Measurements from ENCODE around the gene NARS2. TPM values are rescaled to one million over a fixed set of nuclear protein-coding genes. Genes with fewer than 3 reads are reported as not detected.
A peak's percentile ranks its signal among the peaks of the same experiment; 100 is the strongest.

The NARS2 gene
- total RNA-seq, 1 donor from 2014 or later, result 38.7 TPM

DNA sequence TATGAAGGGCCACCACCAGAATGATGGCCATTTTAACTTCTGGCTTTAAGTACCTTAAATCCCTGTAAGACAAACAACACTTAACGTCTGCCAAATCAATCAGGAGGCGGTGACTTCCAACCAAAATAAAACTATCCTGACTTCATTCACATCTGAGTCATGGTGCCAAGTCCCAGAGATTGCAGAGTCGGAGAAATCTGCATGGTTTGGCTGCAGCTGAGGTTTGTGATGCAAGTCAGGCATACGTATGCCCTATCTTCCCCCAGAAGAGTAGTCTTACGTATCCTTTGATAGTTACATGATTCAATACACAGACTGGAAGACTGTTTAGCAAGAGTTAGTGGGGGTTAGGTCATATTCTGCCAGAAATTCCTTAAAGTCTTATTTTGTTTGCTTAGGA is 155.3 kb downstream of the NARS2 start:
- Mint-ChIP-seq H3K4me1 (ENCODE audit: low read depth) (peaks cover 54% of the 10 kb centered on the region), H3K27ac (no peak overlapping the region), H3K4me3 (peak overlapping the region; percentile 86), H3K36me3 (ENCODE audit: low read depth) (peaks cover 4% of the 10 kb centered on the region), H3K9me3 (no peaks in the 10 kb centered on the region), H3K27me3 (ENCODE audit: insufficient read depth) (peaks cover 8% of the 10 kb centered on the region)
- intact Hi-C loops (cut with micrococcal nuclease), result loop anchor here (5.0 kb wide), 3 partner anchors 77 to 342 kb away; partner anchors contain the start of gene NDUFC2
- no peak for DNase-seq (ENCODE audit: low spot score)

DNA sequence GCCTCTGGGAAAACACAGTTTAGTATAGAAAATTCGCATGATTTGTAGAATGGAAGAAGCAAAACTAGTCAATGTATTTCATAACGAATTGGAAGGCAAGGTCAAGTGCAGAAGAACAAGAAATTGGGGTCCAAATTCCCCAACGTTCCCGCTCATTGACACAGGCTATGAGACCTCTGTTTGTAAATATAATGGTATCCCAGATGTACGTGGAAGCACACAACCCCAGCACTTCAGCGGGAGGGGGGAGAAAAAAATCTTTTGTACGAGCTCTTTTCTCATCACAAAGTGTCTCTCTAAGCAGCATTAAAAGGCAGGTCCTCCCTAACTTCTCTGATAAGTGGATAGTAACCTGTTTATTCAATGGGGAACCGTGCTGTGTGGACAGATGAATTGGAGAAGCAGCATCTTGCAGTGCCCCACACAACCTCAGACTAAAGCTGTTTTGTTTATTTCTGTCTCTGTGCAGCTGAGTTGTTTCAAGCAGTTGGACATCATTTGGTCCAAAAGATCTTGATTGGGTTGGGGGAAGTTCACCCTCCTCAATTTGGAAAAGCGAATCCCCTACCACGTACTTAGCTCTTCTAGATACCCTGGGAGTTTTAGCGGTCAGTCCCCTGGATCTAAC is 156.0 kb downstream of the NARS2 start:
- peak overlapping the region; percentile 86 for H3K4me3 Mint-ChIP-seq
- H3K4me1 Mint-ChIP-seq (ENCODE audit: low read depth), result peaks cover 51% of the 10 kb centered on the region
- H3K27me3 Mint-ChIP-seq (ENCODE audit: insufficient read depth), result peaks cover 8% of the 10 kb centered on the region
- peaks cover 4% of the 10 kb centered on the region for H3K36me3 Mint-ChIP-seq (ENCODE audit: low read depth)
- intact Hi-C loops (cut with micrococcal nuclease), result loop anchor here (5.0 kb wide), 3 partner anchors 76 to 341 kb away; partner anchors contain the start of gene NDUFC2
- peak overlapping the region; percentile 72 for H3K27ac Mint-ChIP-seq
- H3K9me3 Mint-ChIP-seq, result no peaks in the 10 kb centered on the region
- DNase-seq (ENCODE audit: low spot score), result no peak

DNA sequence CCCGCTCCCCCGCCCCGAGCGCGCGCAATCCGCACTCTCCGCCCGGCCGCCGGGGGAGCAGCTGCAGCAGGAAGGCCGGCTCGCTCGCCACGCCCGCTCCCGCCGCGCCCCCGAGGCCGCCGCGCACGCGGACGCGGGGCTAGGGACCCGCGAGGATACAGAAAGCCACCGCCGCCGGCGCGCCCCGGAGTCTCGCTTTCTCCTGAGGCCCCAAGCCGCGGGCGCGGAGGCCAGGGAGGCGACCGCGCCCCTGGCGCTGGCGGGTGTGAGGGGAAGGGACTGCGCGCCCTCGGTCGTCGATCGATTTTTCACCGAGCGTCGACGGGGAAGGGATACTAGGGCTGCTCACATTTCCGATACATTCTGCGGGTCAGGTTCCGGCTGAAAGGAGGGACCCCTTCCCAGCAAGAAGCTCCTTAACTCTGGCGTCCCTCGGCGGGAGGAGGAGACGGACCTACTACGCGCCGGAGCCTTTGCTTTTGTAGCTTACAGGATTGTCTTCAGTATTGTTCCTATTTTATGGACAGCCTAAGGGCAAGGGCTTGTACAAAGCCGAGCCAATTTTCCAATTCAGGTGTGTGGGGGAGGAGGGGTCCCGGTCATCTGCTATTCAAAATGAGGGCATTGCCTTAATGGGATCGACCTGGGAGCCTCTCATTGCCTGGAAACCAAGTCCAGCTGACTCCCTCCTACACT is 156.6 kb downstream of the NARS2 start:
- intact Hi-C loops (cut with micrococcal nuclease), result loop anchor here (1.0 to 5.0 kb wide), 14 partner anchors 15 to 423 kb away; partner anchors contain the start of genes ALG8, INTS4, KCTD21 and NARS2
- DNase-seq (ENCODE audit: low spot score), result peak; percentile 81
- Mint-ChIP-seq H3K27me3 (ENCODE audit: insufficient read depth) (peaks cover 8% of the 10 kb centered on the region), H3K9me3 (no peaks in the 10 kb centered on the region), H3K27ac (peak overlapping the region; percentile 72), H3K4me3 (peak overlapping the region; percentile 86), H3K36me3 (ENCODE audit: low read depth) (peaks cover 8% of the 10 kb centered on the region), H3K4me1 (ENCODE audit: low read depth) (peaks cover 58% of the 10 kb centered on the region)

DNA sequence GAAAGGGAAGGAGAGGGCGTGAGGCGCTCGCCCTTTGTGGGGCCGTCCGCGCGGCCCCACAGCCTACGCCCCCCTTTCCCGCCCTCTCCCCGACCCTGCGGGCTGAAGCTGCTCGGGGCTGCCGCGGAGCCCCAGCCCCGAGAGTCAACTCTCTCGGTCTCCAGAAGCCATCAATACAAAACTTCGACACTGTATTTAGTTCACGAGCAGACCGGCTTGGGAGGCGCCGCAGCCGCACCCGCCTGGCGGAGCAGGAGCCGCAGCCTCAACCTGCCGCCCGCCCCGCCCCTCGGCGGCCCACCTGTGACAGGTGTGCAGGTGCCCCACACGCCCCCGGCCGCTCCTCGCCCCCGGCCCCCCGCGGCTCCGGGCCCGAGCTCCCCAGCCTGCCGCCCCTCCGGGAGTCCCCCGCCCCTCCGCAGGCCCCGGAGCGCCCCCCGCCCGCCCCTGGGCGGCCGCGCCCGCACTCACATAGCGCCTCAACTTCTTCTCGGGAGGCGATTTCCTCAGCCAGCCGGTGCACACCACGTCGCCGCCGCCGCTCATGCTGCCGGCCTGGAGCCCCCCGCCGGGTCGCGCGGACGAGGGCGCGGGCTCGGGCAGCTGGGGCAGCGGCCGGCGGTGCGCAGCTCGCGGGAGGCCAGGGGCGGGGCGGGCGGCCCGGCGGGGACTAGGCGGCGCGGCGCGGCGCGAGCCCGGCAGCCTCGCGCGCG is 157.3 kb downstream of the NARS2 start, which contains the start of gene GAB2:
Gene GAB2 (minus strand): TSS at position 646 of the 713 bp plus-strand sequence. CDS start 100 bp downstream, at position 546.
- no peaks in the 10 kb centered on the region for H3K9me3 Mint-ChIP-seq
- peaks cover 8% of the 10 kb centered on the region for H3K27me3 Mint-ChIP-seq (ENCODE audit: insufficient read depth)
- peaks cover 64% of the 10 kb centered on the region for H3K4me1 Mint-ChIP-seq (ENCODE audit: low read depth)
- peak within 1 kb of the TSS; percentile 97 for H3K4me3 Mint-ChIP-seq
- H3K27ac Mint-ChIP-seq, result peak within 1 kb of the TSS; percentile 92
- intact Hi-C loops (cut with micrococcal nuclease), result loop anchor here (1.0 to 5.0 kb wide), 14 partner anchors 15 to 423 kb away; partner anchors contain the start of genes ALG8, INTS4, KCTD21 and NARS2
- peaks cover 8% of the 10 kb centered on the region for H3K36me3 Mint-ChIP-seq (ENCODE audit: low read depth)
- DNase-seq (ENCODE audit: low spot score), result no peak

DNA sequence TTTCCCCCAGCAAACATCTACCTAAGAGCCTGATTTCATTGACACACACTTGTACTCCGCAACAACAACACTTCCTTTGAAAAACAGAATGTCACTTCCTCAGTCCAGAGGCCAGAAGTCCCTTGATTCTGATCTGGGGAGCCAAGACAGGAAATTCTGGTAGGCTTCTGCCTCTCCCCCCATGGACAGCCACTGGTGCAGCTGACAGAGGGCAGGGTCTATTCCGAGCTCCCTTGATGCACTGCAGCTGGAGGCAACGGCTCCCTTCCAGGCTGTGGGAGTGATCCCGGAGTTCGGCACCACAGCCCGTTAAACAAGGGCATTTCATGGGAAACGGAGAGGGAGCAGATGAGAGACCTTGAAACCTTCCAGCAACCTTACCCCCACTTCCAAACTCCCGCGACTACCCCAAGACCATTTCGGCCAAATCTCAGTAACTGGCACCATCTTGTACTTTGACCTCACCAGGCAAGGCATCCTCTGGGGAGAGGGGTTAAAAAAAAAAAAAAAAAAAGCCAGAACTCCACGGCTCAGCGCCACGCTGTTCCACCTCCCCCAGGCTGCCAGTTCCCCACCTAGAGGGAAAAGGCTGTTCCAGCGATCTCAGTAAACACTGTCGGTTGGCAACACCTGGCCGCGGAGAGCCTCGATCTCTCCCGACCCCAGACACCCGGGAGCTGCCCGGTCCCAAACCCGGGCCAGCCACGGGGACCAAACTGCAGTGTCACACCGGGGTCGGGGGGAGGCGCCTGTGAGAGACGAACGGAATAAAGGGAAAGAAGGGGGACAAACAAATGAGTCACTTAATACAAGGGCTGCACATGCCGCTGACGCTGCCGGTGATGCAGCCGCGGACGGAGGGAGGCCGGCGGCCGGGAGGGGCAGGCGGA is 158.1 kb downstream of the NARS2 start:
- H3K36me3 Mint-ChIP-seq (ENCODE audit: low read depth), result peaks cover 8% of the 10 kb centered on the region
- peak overlapping the region; percentile 97 for H3K4me3 Mint-ChIP-seq
- no peaks in the 10 kb centered on the region for H3K9me3 Mint-ChIP-seq
- H3K27me3 Mint-ChIP-seq (ENCODE audit: insufficient read depth), result peaks cover 8% of the 10 kb centered on the region
- intact Hi-C loops (cut with micrococcal nuclease), result loop anchor here (1.0 to 5.0 kb wide), 14 partner anchors 16 to 422 kb away; partner anchors contain the start of genes ALG8, INTS4, KCTD21 and NARS2
- DNase-seq (ENCODE audit: low spot score), result peak; percentile 78
- peak overlapping the region; percentile 92 for H3K27ac Mint-ChIP-seq
- H3K4me1 Mint-ChIP-seq (ENCODE audit: low read depth), result peaks cover 64% of the 10 kb centered on the region

DNA sequence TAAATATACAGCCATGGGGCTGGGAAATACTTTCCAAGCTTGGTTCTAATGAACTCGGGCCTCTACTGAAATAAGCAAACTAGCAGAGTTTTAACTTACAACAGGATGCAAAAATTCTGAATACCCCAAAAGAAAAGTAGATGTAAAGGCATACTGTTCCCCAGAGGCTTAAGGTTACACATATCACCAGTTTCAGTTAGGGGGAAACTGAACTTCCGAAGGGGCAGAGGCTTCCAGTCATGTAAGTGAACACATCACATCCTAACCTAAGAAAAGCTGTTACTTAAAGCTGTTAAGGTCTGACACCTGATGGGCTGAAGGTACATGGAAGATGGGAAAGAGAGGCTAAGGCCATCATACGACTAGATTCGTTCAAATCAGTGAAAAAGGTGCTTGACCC is 159.3 kb downstream of the NARS2 start:
- Mint-ChIP-seq H3K27ac (peak overlapping the region; percentile 3), H3K4me3 (peak overlapping the region; percentile 57), H3K36me3 (ENCODE audit: low read depth) (peaks cover 9% of the 10 kb centered on the region), H3K9me3 (peaks cover 4% of the 10 kb centered on the region), H3K27me3 (ENCODE audit: insufficient read depth) (peaks cover 8% of the 10 kb centered on the region), H3K4me1 (ENCODE audit: low read depth) (peaks cover 54% of the 10 kb centered on the region)
- no peak for DNase-seq (ENCODE audit: low spot score)
- intact Hi-C loops (cut with micrococcal nuclease), result loop anchor here (2.0 to 5.0 kb wide), 4 partner anchors 17 to 338 kb away; partner anchors contain the start of gene NDUFC2

DNA sequence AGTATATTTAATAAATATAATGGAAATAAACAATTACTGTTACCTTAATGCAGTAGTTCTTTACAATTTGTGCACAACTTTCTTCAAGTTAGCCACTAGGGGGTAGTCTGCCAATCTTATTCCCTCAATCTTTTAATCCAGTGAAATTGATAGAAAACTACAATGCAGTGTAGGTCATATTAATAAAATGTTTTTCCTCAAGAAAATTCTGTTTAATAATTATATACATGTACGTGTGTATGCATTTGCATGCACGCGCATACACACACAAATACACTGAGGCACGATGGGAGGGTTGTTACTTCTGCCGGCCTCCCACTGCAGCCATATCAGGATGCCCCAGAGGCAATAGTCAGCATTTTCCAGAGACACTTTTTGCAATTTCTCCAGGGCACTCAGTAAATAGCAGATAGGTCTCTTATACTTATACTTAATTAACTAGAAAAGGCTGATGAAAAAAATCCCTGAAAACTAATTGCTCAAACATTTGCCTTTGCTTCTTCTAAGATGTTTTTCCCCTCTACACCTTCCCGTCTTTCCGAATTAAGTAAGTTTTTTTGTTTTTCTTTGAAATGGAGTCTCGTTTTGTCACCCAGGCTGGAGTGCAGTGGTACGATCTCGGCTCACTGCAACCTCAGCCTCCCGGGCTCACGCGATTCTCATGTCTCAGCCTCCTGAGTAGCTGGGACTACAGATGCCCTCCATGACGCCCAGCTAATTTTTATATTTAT is 160.2 kb downstream of the NARS2 start:
- DNase-seq (ENCODE audit: low spot score), result no peak
- H3K4me3 Mint-ChIP-seq, result no peak overlapping the region
- no peak overlapping the region for H3K27ac Mint-ChIP-seq
- peaks cover 12% of the 10 kb centered on the region for H3K36me3 Mint-ChIP-seq (ENCODE audit: low read depth)
- intact Hi-C loops (cut with micrococcal nuclease), result loop anchor here (2.0 to 5.0 kb wide), 4 partner anchors 16 to 337 kb away; partner anchors contain the start of gene NDUFC2
- H3K9me3 Mint-ChIP-seq, result peaks cover 9% of the 10 kb centered on the region
- H3K27me3 Mint-ChIP-seq (ENCODE audit: insufficient read depth), result peaks cover 8% of the 10 kb centered on the region
- H3K4me1 Mint-ChIP-seq (ENCODE audit: low read depth), result peaks cover 47% of the 10 kb centered on the region

DNA sequence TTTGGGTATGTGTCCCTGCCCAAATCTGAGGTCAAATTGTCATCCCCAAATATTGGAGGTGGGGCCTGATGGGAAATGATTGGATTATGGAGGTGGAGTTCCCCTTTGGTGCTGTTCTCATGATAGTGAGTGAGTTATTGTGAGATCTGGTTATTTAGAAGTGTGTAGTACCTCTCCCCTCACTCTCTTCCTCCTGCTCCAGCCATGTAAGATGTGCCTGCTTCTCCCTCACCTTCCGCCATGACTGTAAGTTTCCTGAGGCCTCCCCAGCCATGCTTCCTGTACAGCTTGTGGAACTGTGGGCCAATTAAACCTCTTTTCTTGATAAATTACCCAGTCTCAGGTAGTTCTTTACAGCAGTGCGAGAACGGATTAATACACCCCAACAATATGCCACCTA is 166.0 kb downstream of the NARS2 start:
- Mint-ChIP-seq H3K4me3 (no peak overlapping the region), H3K36me3 (ENCODE audit: low read depth) (peaks cover 40% of the 10 kb centered on the region), H3K27me3 (ENCODE audit: insufficient read depth) (no peaks in the 10 kb centered on the region), H3K4me1 (ENCODE audit: low read depth) (peaks cover 31% of the 10 kb centered on the region), H3K27ac (no peak overlapping the region), H3K9me3 (peaks cover 32% of the 10 kb centered on the region)
- no peak for DNase-seq (ENCODE audit: low spot score)
- intact Hi-C loops (cut with micrococcal nuclease), result no loop called here

DNA sequence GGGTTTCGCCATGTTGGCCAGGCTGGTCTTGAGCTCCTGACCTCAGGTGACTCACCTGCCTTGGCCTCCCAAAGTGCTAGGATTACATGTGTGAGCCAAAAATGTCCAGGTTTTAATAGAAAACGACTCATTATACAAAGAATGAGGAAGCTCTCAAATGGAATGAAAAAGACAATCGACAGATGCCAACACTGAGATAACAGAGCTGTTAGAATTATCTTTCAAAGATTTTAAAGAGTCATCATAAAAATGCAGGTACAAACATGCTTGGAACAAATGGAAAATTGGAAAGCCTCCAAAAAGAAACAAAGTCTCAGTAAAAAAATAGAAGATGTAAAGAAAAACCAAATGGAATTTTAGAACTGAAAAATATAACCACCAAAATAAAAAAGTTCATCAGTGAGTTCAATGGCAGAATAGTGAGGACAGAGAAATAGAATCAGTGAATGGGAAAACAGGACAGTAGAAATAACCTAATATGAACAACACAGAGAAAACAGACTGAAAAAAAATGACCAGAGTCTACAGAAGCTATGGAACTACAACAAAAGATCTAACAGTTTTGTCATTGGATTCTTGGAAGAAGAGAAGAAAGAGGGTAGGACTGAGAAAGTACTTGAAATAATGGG is 168.0 kb downstream of the NARS2 start:
- no peak overlapping the region for H3K27ac Mint-ChIP-seq
- H3K9me3 Mint-ChIP-seq, result peaks cover 32% of the 10 kb centered on the region
- no peaks in the 10 kb centered on the region for H3K27me3 Mint-ChIP-seq (ENCODE audit: insufficient read depth)
- H3K4me3 Mint-ChIP-seq, result no peak overlapping the region
- peaks cover 39% of the 10 kb centered on the region for H3K36me3 Mint-ChIP-seq (ENCODE audit: low read depth)
- peaks cover 23% of the 10 kb centered on the region for H3K4me1 Mint-ChIP-seq (ENCODE audit: low read depth)
- intact Hi-C loops (cut with micrococcal nuclease), result no loop called here
- no peak for DNase-seq (ENCODE audit: low spot score)

DNA sequence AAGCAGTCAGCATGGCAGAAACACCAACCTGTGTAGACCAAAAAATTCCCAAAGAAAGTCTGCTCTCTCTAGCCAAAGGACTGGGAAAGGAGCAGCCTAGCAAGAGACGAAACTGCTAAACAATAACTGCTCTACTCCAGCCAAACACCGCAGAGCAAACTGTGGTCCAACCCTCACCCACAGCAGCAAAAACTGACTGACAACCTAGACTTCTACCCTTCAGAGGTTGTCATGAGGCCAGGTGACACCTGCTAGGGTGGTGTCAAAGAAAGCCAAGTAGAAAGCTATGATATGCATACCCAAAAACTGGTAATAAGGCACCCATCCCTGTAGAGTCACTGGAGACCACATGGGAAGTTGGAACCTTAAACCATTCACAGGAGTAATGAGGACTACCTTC is 168.9 kb downstream of the NARS2 start:
- peaks cover 41% of the 10 kb centered on the region for H3K36me3 Mint-ChIP-seq (ENCODE audit: low read depth)
- no peak for DNase-seq (ENCODE audit: low spot score)
- H3K9me3 Mint-ChIP-seq, result peaks cover 28% of the 10 kb centered on the region
- H3K27me3 Mint-ChIP-seq (ENCODE audit: insufficient read depth), result no peaks in the 10 kb centered on the region
- H3K27ac Mint-ChIP-seq, result no peak overlapping the region
- no peak overlapping the region for H3K4me3 Mint-ChIP-seq
- H3K4me1 Mint-ChIP-seq (ENCODE audit: low read depth), result peaks cover 29% of the 10 kb centered on the region
- intact Hi-C loops (cut with micrococcal nuclease), result no loop called here

DNA sequence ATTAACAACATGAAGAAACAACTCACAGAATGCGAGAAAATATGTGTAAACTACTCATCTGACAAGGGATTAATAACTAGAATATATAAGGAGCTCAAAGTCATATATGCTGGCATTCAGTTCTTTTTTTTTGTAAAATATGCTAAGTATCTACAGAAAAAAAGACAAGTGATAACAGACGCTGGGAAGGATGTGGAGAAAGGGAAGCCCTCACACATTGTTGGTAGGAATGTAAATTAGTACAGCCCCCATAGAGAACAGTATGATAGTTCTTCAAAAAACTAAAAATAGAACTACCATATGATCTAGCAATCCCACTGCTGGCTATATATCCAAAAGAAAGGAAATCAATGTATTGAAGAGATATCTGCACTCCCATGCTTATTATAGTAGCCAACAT is 170.9 kb downstream of the NARS2 start:
- peaks cover 40% of the 10 kb centered on the region for H3K4me1 Mint-ChIP-seq (ENCODE audit: low read depth)
- intact Hi-C loops (cut with micrococcal nuclease), result no loop called here
- H3K27ac Mint-ChIP-seq, result no peak overlapping the region
- H3K27me3 Mint-ChIP-seq (ENCODE audit: insufficient read depth), result no peaks in the 10 kb centered on the region
- no peak overlapping the region for H3K4me3 Mint-ChIP-seq
- peaks cover 21% of the 10 kb centered on the region for H3K9me3 Mint-ChIP-seq
- H3K36me3 Mint-ChIP-seq (ENCODE audit: low read depth), result peaks cover 37% of the 10 kb centered on the region
- no peak for DNase-seq (ENCODE audit: low spot score)

Measured in activated T-helper 1 cell treated with anti-CD3 and anti-CD28 coated beads, Interleukin-12 subunit alpha, Interleukin-12 subunit beta, Interleukin-2, Interleukin-4 antibody, amounts not matched to agents 30 ng/mL and 10 ng/mL and 1 ng/mL, durations not matched to agents 14 hours and 24 hours and 36 hours (primary cell).